ENCODE measurements around the gene SLC25A33. TPM values are rescaled to one million over a fixed set of nuclear protein-coding genes. Genes with fewer than 3 reads are reported as not detected.
A peak's percentile ranks its signal among the peaks of the same experiment; 100 is the strongest.

Gene SLC25A33
- polyA plus RNA-seq, 4 donors = 2.7 to 6.3 (median 4.2) TPM

DNA sequence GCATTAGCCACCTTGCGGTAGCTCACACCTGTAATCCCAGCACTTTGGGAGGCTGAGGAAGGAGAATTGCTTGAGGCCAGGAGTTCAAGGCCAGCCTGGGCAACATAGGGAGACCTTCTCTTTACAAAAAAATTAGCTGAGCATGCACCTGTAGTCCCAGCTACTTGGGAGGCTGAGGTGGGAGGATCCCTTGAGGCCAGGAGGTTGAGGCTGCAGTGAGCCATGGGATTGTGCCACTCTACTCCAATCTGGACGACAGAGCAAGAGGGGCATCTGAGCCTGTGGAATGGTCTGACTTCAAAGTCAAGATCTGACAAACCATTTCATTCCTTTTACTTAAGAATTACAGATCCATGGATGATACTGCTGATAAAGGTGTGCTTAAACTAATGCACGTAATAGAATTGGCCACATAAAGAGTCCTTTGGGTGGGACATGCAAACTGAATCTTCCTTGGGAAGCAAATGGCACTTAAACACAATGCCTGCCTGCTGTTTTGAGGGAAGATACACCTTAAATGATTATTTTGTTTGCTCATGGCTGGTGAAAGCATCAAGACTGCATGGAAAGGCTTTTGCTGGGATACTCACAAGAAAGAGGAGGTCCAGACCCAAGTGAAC is 47.0 kb downstream of the SLC25A33 start:
- H3K27ac ChIP-seq (ENCODE audit: low read depth in 1 of 3, low read length in 2 of 3) = no peak overlapping the region
- DNase-seq (no peak), FAIRE-seq (no peak)
- H3K9me3 ChIP-seq (ENCODE audit: control insufficient read depth in 2 of 2, insufficient read depth in 1 of 2, low read depth in 1 of 2, low read length in 1 of 2) = no peaks in the 10 kb centered on the region
- 87 to 91% (median 91%) methylated on average over 3 of the region's 3 CpGs for WGBS, 3 donors
- no peak overlapping the region for H3K4me3 ChIP-seq (ENCODE audit: low read depth in 1 of 3, low read length in 3 of 3)
- H3K36me3 ChIP-seq (ENCODE audit: control insufficient read depth in 3 of 3, insufficient read depth in 2 of 3, low read depth in 1 of 3, low read length in 3 of 3) = peaks cover 0 to 29% (median 2%) of the 10 kb centered on the region in 3 donors
- H3K27me3 ChIP-seq (ENCODE audit: control insufficient read depth in 3 of 3, insufficient read depth in 3 of 3, low read length in 3 of 3) = no peaks in the 10 kb centered on the region
- H3K4me1 ChIP-seq (ENCODE audit: control insufficient read depth in 3 of 3, insufficient read depth in 2 of 3, low read depth in 1 of 3, low read length in 2 of 3) = peaks cover 0 to 18% (median 0%) of the 10 kb centered on the region in 3 donors

DNA sequence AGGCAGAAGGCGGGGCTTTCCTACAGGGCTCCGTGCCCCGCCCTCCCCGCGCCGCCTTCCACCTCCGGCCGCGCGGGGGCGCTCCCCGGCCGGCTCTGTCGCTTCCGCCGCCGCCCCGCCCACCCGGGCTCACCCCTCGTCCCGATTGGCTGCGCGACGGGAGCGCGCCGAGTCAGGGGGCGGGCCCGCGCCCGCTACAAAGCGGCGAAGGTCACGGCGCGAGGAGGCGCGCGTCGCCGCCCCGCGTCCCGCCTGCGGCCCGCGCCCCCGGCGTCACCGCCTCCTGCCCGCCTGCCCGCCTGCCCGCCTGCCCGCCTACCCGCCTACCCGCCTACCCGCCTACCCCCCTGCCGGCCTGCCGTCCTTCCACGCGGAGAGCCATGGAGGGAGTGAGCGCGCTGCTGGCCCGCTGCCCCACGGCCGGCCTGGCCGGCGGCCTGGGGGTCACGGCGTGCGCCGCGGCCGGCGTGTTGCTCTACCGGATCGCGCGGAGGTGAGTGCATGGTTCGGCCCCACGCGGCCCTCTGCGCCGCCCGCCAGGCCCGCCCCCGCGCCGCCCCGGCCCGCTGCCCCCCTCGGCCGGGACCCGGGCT is 49.4 kb downstream of the SLC25A33 start, which contains the start of gene TMEM201:
Gene TMEM201 (plus strand): TSS at position 361 of the 593 bp plus-strand sequence. CDS start 20 bp downstream, at position 381.
- H3K27ac ChIP-seq (ENCODE audit: low read depth in 1 of 3, low read length in 2 of 3) = peak within 1 kb of the TSS in 1 of 3 donors; percentile 69
- FAIRE-seq = no peak
- no peaks in the 10 kb centered on the region for H3K9me3 ChIP-seq (ENCODE audit: control insufficient read depth in 2 of 2, insufficient read depth in 1 of 2, low read depth in 1 of 2, low read length in 1 of 2)
- peak within 1 kb of the TSS; percentile 52 to 74 (median 63) for H3K4me3 ChIP-seq (ENCODE audit: low read depth in 1 of 3, low read length in 3 of 3)
- H3K4me1 ChIP-seq (ENCODE audit: control insufficient read depth in 3 of 3, insufficient read depth in 2 of 3, low read depth in 1 of 3, low read length in 2 of 3) = peaks cover 0 to 33% (median 4%) of the 10 kb centered on the region in 3 donors
- peak; percentile 93 to 98 for DNase-seq
- H3K27me3 ChIP-seq (ENCODE audit: control insufficient read depth in 3 of 3, insufficient read depth in 3 of 3, low read length in 3 of 3) = no peaks in the 10 kb centered on the region
- peaks cover 0 to 24% (median 0%) of the 10 kb centered on the region in 3 donors for H3K36me3 ChIP-seq (ENCODE audit: control insufficient read depth in 3 of 3, insufficient read depth in 2 of 3, low read depth in 1 of 3, low read length in 3 of 3)
- 1% methylated on average over 25 to 94 of the region's 94 CpGs for WGBS, 3 donors

DNA sequence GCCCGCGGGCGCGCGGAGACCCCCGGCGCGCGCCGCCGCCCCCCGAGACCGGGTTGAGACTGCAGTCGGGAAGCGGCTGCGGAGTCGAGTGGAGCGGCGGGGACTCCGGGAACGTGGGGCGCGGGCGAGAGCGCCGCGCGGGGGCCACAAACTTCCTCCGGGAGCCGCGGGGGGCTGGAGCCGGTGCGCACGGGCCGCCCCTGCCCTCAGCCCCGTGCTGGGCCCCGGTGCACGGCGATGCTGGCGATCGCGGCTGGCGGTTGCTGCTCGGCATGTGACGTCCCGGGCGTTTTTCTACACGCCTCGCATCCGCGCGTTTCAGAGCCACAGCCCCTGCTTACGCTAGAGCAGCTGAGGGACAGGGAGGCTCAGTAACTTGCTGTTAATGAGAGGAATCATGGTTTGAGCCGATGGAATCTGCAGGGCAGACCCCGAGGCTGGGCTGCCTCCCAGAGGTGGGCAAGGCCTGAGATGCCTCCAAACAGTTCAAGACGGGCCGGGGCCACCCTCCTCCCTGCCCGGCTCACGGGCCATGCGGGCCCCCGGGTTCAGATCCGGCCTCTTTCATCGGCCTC is 50.0 kb downstream of the SLC25A33 start:
- H3K27ac ChIP-seq (ENCODE audit: low read depth in 1 of 3, low read length in 2 of 3) = peak overlapping the region in 1 of 3 donors; percentile 40
- peaks cover 0 to 24% (median 0%) of the 10 kb centered on the region in 3 donors for H3K36me3 ChIP-seq (ENCODE audit: control insufficient read depth in 3 of 3, insufficient read depth in 2 of 3, low read depth in 1 of 3, low read length in 3 of 3)
- peak overlapping the region; percentile 52 to 74 (median 63) for H3K4me3 ChIP-seq (ENCODE audit: low read depth in 1 of 3, low read length in 3 of 3)
- H3K9me3 ChIP-seq (ENCODE audit: control insufficient read depth in 2 of 2, insufficient read depth in 1 of 2, low read depth in 1 of 2, low read length in 1 of 2) = no peaks in the 10 kb centered on the region
- DNase-seq = peak; percentile 35 to 73
- peaks cover 0 to 37% (median 4%) of the 10 kb centered on the region in 3 donors for H3K4me1 ChIP-seq (ENCODE audit: control insufficient read depth in 3 of 3, insufficient read depth in 2 of 3, low read depth in 1 of 3, low read length in 2 of 3)
- H3K27me3 ChIP-seq (ENCODE audit: control insufficient read depth in 3 of 3, insufficient read depth in 3 of 3, low read length in 3 of 3) = no peaks in the 10 kb centered on the region
- WGBS, 3 donors = 0 to 1% (median 0%) methylated on average over 26 to 63 of the region's 63 CpGs
- no peak for FAIRE-seq

DNA sequence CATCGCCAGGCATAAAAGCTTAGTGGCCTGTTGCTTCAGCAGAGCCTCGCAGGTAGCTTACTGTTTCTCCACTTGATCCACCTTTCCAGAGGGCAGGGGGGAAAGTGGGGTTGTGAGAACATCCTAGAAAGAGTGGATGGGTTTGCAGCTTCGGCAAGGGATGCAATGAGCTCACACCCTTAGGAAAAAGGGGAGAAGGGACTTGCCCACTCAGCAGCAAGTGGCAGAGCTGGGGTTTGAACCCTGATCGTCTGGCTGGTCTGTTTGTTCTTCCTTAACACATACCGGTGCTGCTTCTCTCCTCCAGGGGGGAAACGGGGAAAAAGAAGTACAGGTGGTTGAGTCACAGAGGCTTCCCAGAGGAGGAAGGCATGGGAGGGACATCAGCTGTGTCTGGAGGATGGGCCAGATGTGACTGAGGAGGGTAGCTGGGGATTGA is 50.5 kb downstream of the SLC25A33 start:
- Histone ChIP-seq H3K36me3 (ENCODE audit: control insufficient read depth in 3 of 3, insufficient read depth in 2 of 3, low read depth in 1 of 3, low read length in 3 of 3) (peaks cover 0 to 22% (median 0%) of the 10 kb centered on the region in 3 donors), H3K9me3 (ENCODE audit: control insufficient read depth in 2 of 2, insufficient read depth in 1 of 2, low read depth in 1 of 2, low read length in 1 of 2) (no peaks in the 10 kb centered on the region), H3K4me3 (ENCODE audit: low read depth in 1 of 3, low read length in 3 of 3) (peak overlapping the region; percentile 12 to 74 (median 52)), H3K27ac (ENCODE audit: low read depth in 1 of 3, low read length in 2 of 3) (no peak overlapping the region), H3K27me3 (ENCODE audit: control insufficient read depth in 3 of 3, insufficient read depth in 3 of 3, low read length in 3 of 3) (no peaks in the 10 kb centered on the region), H3K4me1 (ENCODE audit: control insufficient read depth in 3 of 3, insufficient read depth in 2 of 3, low read depth in 1 of 3, low read length in 2 of 3) (peaks cover 0 to 37% (median 4%) of the 10 kb centered on the region in 3 donors)
- DNase-seq (no peak), FAIRE-seq (no peak)
- 3 to 19% (median 10%) methylated on average over 6 of the region's 6 CpGs for WGBS, 3 donors

DNA sequence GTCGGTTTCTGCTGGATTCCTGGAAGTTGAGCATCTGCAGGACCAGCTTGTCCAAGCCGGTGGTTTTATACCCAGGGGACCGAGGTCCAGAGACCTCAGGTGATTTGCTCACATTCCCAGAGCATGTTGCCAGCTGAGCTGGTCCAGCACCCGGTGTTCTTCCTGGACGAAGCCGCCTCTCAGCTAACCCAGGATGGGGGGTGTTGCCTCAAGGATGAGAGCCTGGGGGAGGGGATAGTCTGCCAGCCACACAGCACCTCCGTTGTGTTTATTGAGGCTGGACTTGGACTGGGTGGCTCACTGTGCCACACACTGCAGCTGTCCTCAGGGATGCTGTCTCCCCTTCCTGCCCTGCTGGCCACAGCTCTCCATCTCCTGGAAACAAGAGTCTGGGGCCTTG is 50.9 kb downstream of the SLC25A33 start:
- DNase-seq = peak in 1 of 2 donors; percentile 19
- H3K4me1 ChIP-seq (ENCODE audit: control insufficient read depth in 3 of 3, insufficient read depth in 2 of 3, low read depth in 1 of 3, low read length in 2 of 3) = peaks cover 0 to 37% (median 4%) of the 10 kb centered on the region in 3 donors
- H3K27ac ChIP-seq (ENCODE audit: low read depth in 1 of 3, low read length in 2 of 3) = no peak overlapping the region

DNA sequence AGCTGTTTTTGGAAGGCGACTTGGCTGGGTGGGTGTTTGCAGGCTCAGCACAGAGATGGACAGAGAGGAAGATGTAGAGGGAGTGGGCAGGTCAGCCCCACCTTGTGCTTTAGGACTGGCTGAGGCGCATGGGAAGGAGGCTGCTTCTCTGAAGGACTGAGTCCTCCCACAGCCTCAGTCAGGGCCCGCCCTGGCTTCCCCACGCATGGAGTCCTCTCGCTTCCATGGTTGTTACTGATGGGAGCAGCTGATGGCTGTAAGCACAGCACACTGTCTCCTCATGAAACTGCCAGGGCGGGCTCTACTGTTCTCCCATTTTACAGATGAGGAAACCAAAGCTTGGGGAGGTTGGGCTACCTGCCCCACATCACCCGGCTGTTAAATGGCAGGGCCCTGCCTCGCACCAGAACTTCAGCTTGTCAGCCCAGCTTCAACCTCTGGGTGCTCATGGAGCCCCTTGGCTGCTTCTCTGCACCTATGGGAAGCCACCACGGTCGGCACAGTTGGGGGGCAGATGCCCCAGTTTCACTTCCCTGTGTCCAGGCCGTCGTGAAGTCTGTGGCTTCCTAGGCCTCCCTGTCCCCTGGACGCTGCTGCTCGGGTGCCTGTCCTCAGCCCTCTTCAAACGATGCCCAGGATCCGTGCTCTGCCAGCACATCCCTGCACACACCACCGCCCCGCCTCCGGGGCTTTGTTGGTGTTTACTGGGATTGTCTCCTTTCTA is 51.8 kb downstream of the SLC25A33 start:
- 85 to 90% (median 88%) methylated on average over 19 of the region's 19 CpGs for WGBS, 3 donors
- H3K4me1 ChIP-seq (ENCODE audit: control insufficient read depth in 3 of 3, insufficient read depth in 2 of 3, low read depth in 1 of 3, low read length in 2 of 3) = peaks cover 0 to 37% (median 4%) of the 10 kb centered on the region in 3 donors
- no peaks in the 10 kb centered on the region for H3K9me3 ChIP-seq (ENCODE audit: control insufficient read depth in 2 of 2, insufficient read depth in 1 of 2, low read depth in 1 of 2, low read length in 1 of 2)
- no peak overlapping the region for H3K27ac ChIP-seq (ENCODE audit: low read depth in 1 of 3, low read length in 2 of 3)
- H3K4me3 ChIP-seq (ENCODE audit: low read depth in 1 of 3, low read length in 3 of 3) = no peak overlapping the region
- no peak for DNase-seq
- peaks cover 0 to 26% (median 0%) of the 10 kb centered on the region in 3 donors for H3K36me3 ChIP-seq (ENCODE audit: control insufficient read depth in 3 of 3, insufficient read depth in 2 of 3, low read depth in 1 of 3, low read length in 3 of 3)
- FAIRE-seq = no peak
- H3K27me3 ChIP-seq (ENCODE audit: control insufficient read depth in 3 of 3, insufficient read depth in 3 of 3, low read length in 3 of 3) = no peaks in the 10 kb centered on the region

More for the DNA sequence above, 50.9 kb downstream of the SLC25A33 start:
- Histone ChIP-seq H3K36me3 (ENCODE audit: control insufficient read depth in 3 of 3, insufficient read depth in 2 of 3, low read depth in 1 of 3, low read length in 3 of 3) (peaks cover 0 to 22% (median 0%) of the 10 kb centered on the region in 3 donors), H3K27me3 (ENCODE audit: control insufficient read depth in 3 of 3, insufficient read depth in 3 of 3, low read length in 3 of 3) (no peaks in the 10 kb centered on the region), H3K9me3 (ENCODE audit: control insufficient read depth in 2 of 2, insufficient read depth in 1 of 2, low read depth in 1 of 2, low read length in 1 of 2) (no peaks in the 10 kb centered on the region), H3K4me3 (ENCODE audit: low read depth in 1 of 3, low read length in 3 of 3) (no peak overlapping the region)
- no peak for FAIRE-seq
- 33 to 60% (median 48%) methylated on average over 7 of the region's 7 CpGs for WGBS, 3 donors

DNA sequence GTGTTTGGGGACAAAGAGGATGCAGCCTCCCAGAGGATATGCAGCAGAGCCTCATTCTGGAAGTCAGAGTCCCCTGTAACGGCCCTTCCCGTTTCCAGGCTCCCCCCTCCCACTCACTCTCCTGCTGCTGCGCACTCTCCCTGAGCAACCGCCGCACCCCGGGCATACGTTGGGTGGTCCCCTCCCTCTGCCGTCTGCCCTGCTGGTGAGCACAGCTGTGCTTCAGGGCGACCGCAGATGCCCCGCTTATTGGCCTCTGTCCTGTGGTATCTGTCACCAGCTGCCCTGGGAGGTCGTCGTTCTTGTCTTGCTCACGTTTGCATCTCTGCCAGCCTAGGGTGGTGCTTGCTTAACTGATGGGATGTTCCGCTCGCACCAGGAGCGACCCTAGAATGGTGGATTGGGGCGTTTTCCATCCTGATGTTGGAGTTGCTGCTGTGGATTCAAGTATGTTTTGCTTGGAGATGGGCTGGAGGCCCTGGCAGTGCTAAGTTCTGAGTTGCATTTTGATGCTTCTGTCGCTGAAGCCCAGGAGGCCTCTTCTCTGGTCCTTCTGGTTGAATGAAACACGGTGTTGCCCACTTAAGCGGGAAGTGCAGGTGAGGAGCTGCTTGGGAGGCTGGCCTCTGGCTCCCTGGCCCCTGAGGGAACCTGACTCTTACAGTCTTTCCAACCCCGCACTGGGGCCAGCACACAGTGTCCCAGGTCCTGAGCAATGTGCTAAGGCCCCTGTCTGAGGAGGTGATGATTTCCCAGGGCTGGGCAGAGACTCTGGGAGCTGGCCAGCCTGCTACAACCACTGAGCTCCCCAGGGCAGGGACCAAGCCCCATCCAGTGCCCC is 52.6 kb downstream of the SLC25A33 start:
- DNase-seq (no peak), FAIRE-seq (no peak)
- 83 to 85% (median 84%) methylated on average over 22 of the region's 22 CpGs for WGBS, 3 donors
- Histone ChIP-seq H3K9me3 (ENCODE audit: control insufficient read depth in 2 of 2, insufficient read depth in 1 of 2, low read depth in 1 of 2, low read length in 1 of 2) (no peaks in the 10 kb centered on the region), H3K36me3 (ENCODE audit: control insufficient read depth in 3 of 3, insufficient read depth in 2 of 3, low read depth in 1 of 3, low read length in 3 of 3) (peaks cover 0 to 32% (median 0%) of the 10 kb centered on the region in 3 donors), H3K4me1 (ENCODE audit: control insufficient read depth in 3 of 3, insufficient read depth in 2 of 3, low read depth in 1 of 3, low read length in 2 of 3) (peaks cover 0 to 37% (median 4%) of the 10 kb centered on the region in 3 donors), H3K4me3 (ENCODE audit: low read depth in 1 of 3, low read length in 3 of 3) (no peak overlapping the region), H3K27me3 (ENCODE audit: control insufficient read depth in 3 of 3, insufficient read depth in 3 of 3, low read length in 3 of 3) (no peaks in the 10 kb centered on the region), H3K27ac (ENCODE audit: low read depth in 1 of 3, low read length in 2 of 3) (no peak overlapping the region)
